ENCODE data around the gene TUBG2.

Gene TUBG2

DNA sequence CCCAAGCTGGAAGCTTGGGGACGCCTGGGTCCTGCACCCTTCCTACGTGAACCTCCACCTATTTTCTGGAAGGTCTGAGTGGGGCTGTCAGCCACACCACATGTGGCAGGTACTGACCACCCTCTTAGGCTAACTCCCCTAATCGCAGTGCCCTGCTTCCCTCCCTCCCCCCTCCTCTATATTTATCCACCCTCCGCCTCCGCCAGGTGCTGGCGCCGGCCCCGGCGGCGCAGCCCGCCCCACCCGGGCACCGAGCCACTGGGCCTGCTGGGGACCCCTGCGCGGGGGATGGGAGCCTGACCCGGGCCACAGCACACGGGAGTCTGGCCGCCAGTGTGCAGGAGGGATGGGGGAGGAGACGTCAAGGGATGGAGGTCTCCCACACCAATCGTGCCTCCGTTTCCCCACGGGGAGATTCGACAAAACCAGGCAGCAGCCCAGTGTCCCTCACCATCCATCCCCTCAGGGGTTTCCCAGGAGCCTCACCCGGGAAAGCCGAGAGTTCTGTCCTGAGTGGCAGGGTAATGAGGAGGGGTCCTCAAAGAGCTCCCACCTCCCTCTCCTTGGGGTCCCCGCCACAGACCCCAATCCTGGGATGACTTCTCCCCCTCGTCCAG, 16.4 kb downstream of the TUBG2 start:
- Histone ChIP-seq H3K79me2 (ENCODE audit: control insufficient read depth, insufficient read depth, low read length, poor library complexity) (peaks cover 9% of the 10 kb centered on the region), H3K27me3 (ENCODE audit: insufficient read depth, low read length) (peaks cover 7% of the 10 kb centered on the region), H2BK12ac (ENCODE audit: low read length) (no peak overlapping the region), H3K27ac (ENCODE audit: low read depth, low read length) (no peak overlapping the region), H4K91ac (ENCODE audit: low read depth, low read length) (no peak overlapping the region), H3K18ac (ENCODE audit: low read length) (peak overlapping the region; percentile 62), H2AK5ac (ENCODE audit: low read length) (peak overlapping the region; percentile 70), H3K4ac (ENCODE audit: low read depth, low read length) (no peak overlapping the region), H3K4me1 (ENCODE audit: control insufficient read depth in 1 of 2, insufficient read depth in 2 of 2, low read length in 2 of 2) (peaks cover 36 to 45% of the 10 kb centered on the region in 2 experiments), H3K23ac (ENCODE audit: low read length) (no peak overlapping the region), H3K4me2 (ENCODE audit: low read length) (peak overlapping the region; percentile 93), H3K36me3 (ENCODE audit: control insufficient read depth in 1 of 2, insufficient read depth in 2 of 2, low read length in 2 of 2) (peaks cover 17 to 19% of the 10 kb centered on the region in 2 experiments), H3K14ac (ENCODE audit: low read length) (peak overlapping the region; percentile 16), H2BK5ac (ENCODE audit: low read depth, low read length, poor library complexity) (no peak overlapping the region), H2AFZ (ENCODE audit: insufficient read depth, low read length, poor library complexity) (no peak overlapping the region), H2BK120ac (ENCODE audit: insufficient read depth, low read length, poor library complexity) (no peak overlapping the region), H4K8ac (ENCODE audit: low read depth, low read length) (no peak overlapping the region), H3K9ac (ENCODE audit: low read length) (no peak overlapping the region), H3K4me3 (ENCODE audit: low read depth, low read length) (peak overlapping the region; percentile 85), H4K12ac (ENCODE audit: low read depth, low read length) (no peak overlapping the region), H3K79me1 (ENCODE audit: low read length) (peaks cover 32% of the 10 kb centered on the region), H3K9me3 (ENCODE audit: insufficient read depth, low read depth, low read length) (peaks cover 3% of the 10 kb centered on the region)
- no peak for DNase-seq
- no CpG with 5 or more reads among the region's 27 CpGs for WGBS (ENCODE audit: extremely low coverage, insufficient coverage, insufficient read length)

DNA sequence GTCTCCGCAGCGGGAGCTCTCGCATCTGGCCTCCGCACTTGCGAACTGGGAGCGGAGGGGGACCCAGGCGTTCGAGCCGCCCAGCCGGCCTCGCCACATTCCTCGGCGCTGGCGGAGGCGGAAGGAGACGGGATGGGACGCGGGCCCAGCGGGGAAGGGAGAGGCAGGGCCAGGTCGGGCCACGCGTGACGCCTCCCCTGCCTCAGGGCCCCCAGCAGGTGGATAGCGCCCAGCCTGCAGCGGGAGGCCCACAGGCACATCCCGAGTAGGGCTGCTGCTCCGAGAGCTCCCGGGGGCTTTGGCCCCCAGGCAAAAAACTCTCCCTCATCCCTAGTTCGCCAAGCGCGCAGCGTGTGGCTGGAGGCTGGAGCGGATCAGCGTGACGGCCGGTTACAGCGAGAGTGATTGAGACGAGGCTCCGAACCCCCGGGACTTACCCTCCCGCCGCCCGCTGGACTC, 16.9 kb downstream of the TUBG2 start:
- Histone ChIP-seq H4K91ac (ENCODE audit: low read depth, low read length) (peak overlapping the region; percentile 53), H2BK120ac (ENCODE audit: insufficient read depth, low read length, poor library complexity) (no peak overlapping the region), H3K4me2 (ENCODE audit: low read length) (peak overlapping the region; percentile 93), H2BK5ac (ENCODE audit: low read depth, low read length, poor library complexity) (no peak overlapping the region), H3K27ac (ENCODE audit: low read depth, low read length) (no peak overlapping the region), H3K4me3 (ENCODE audit: low read depth, low read length) (peak overlapping the region; percentile 85), H3K18ac (ENCODE audit: low read length) (peak overlapping the region; percentile 62), H4K8ac (ENCODE audit: low read depth, low read length) (no peak overlapping the region), H3K79me1 (ENCODE audit: low read length) (peaks cover 32% of the 10 kb centered on the region), H2BK12ac (ENCODE audit: low read length) (no peak overlapping the region), H2AK5ac (ENCODE audit: low read length) (peak overlapping the region; percentile 70), H3K9me3 (ENCODE audit: insufficient read depth, low read depth, low read length) (peaks cover 2% of the 10 kb centered on the region), H3K4me1 (ENCODE audit: control insufficient read depth in 1 of 2, insufficient read depth in 2 of 2, low read length in 2 of 2) (peaks cover 36 to 44% of the 10 kb centered on the region in 2 experiments), H3K23ac (ENCODE audit: low read length) (no peak overlapping the region), H3K4ac (ENCODE audit: low read depth, low read length) (peak overlapping the region; percentile 5), H3K36me3 (ENCODE audit: control insufficient read depth in 1 of 2, insufficient read depth in 2 of 2, low read length in 2 of 2) (peaks cover 14 to 16% of the 10 kb centered on the region in 2 experiments), H3K14ac (ENCODE audit: low read length) (peak overlapping the region; percentile 16), H3K27me3 (ENCODE audit: insufficient read depth, low read length) (peaks cover 7% of the 10 kb centered on the region), H3K79me2 (ENCODE audit: control insufficient read depth, insufficient read depth, low read length, poor library complexity) (peaks cover 9% of the 10 kb centered on the region), H4K12ac (ENCODE audit: low read depth, low read length) (peak overlapping the region; percentile 0), H3K9ac (ENCODE audit: low read length) (no peak overlapping the region), H2AFZ (ENCODE audit: insufficient read depth, low read length, poor library complexity) (no peak overlapping the region)
- WGBS (ENCODE audit: extremely low coverage, insufficient coverage, insufficient read length) = no CpG with 5 or more reads among the region's 43 CpGs
- peak; percentile 63 to 65 for DNase-seq

DNA sequence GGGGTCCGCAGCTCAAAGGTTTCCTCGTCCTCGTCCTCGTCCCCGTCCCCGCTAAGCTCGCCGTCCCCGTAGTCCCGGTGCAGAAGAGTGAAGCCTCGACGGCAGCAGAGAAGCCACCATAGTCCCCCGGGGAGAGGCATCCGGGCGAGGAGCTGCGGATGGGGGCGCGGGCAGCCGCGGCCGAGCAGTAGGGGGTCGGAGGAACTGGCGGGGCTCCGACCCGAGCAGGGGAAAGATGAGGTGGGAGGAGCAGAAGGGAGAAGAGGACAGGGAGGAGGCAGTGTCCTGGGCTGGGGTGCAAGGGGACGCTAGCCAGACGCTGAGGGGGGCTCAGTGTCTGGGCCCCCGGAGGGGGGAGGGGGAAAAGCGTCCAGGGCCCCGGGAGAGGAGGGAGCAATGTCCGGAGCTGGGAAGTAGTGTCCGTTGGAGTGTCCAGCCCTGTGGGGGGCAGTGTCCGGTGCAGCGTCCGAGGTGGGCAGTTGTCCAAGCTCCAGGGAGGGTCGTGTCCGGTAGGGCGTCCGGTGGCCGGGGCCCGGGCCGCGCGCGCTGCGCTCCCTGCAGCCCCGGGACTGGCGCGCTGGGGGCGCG, 17.4 kb downstream of the TUBG2 start, which contains the start of gene PLEKHH3:
Gene PLEKHH3 (minus strand): TSS at position 571 of the 588 bp plus-strand sequence. CDS start 431 bp downstream, at position 140.
- Histone ChIP-seq H4K12ac (ENCODE audit: low read depth, low read length) (peak within 1 kb of the TSS; percentile 68), H3K4me1 (ENCODE audit: control insufficient read depth in 1 of 2, insufficient read depth in 2 of 2, low read length in 2 of 2) (peaks cover 36 to 44% of the 10 kb centered on the region in 2 experiments), H2BK120ac (ENCODE audit: insufficient read depth, low read length, poor library complexity) (peak within 1 kb of the TSS; percentile 48), H3K4me3 (ENCODE audit: low read depth, low read length) (peak within 1 kb of the TSS; percentile 85), H3K27ac (ENCODE audit: low read depth, low read length) (peak within 1 kb of the TSS; percentile 96), H3K14ac (ENCODE audit: low read length) (peak within 1 kb of the TSS; percentile 41), H3K23ac (ENCODE audit: low read length) (no peak within 1 kb of the TSS), H3K4me2 (ENCODE audit: low read length) (peak within 1 kb of the TSS; percentile 93), H2AFZ (ENCODE audit: insufficient read depth, low read length, poor library complexity) (peak within 1 kb of the TSS; percentile 67), H3K4ac (ENCODE audit: low read depth, low read length) (peak within 1 kb of the TSS; percentile 5), H3K9me3 (ENCODE audit: insufficient read depth, low read depth, low read length) (peaks cover 3% of the 10 kb centered on the region), H3K27me3 (ENCODE audit: insufficient read depth, low read length) (peaks cover 8% of the 10 kb centered on the region), H4K91ac (ENCODE audit: low read depth, low read length) (peak within 1 kb of the TSS; percentile 88), H2AK5ac (ENCODE audit: low read length) (peak within 1 kb of the TSS; percentile 70), H2BK12ac (ENCODE audit: low read length) (peak within 1 kb of the TSS; percentile 69), H3K79me1 (ENCODE audit: low read length) (peaks cover 32% of the 10 kb centered on the region), H2BK5ac (ENCODE audit: low read depth, low read length, poor library complexity) (peak within 1 kb of the TSS; percentile 98), H3K79me2 (ENCODE audit: control insufficient read depth, insufficient read depth, low read length, poor library complexity) (peaks cover 9% of the 10 kb centered on the region), H3K9ac (ENCODE audit: low read length) (peak within 1 kb of the TSS; percentile 60), H3K36me3 (ENCODE audit: control insufficient read depth in 1 of 2, insufficient read depth in 2 of 2, low read length in 2 of 2) (peaks cover 10 to 12% of the 10 kb centered on the region in 2 experiments), H4K8ac (ENCODE audit: low read depth, low read length) (peak within 1 kb of the TSS; percentile 69), H3K18ac (ENCODE audit: low read length) (peak within 1 kb of the TSS; percentile 62)
- no peak for DNase-seq
- no CpG with 5 or more reads among the region's 51 CpGs for WGBS (ENCODE audit: extremely low coverage, insufficient coverage, insufficient read length)

DNA sequence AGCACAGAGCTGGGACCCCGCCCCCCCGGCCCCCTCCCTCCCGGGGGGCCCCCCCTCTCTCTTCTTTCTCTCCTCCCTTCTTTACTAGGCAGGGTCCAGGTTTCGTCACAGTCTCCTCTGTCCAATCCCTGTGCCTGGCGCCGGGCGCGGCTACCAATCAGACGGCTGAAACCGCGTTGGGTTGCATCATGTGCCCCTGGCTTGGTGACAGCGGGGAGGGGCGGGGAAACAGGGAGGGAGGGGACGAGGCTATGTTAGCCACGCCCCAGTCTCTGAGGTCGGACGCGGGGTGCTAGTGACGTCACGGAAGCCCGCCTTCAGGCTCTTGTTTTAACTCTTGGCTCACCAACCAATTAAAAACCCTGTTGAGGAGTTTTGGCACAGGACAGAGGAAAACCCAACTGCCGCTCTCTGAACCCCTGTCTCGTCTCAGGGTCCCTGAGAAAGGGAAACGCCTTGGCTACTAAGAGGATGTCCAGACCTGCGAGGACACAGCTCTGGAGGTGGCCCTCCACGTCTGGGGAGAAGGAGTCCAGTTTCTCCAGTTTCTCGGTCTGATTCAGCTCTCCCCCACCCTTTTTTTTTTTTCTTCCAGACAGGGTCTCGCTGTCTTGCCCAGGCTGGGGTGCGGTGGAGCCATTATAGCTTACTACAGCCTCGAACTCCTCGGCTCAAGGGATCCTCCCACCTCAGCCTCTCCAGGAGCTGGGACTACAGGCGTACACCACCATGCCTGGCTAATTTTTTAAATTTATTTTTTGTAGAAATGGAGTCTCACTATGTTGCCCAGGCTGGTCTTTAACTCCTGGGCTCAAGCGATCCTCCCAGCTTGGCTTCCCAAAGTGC, 18.2 kb downstream of the TUBG2 start:
- Histone ChIP-seq H3K14ac (ENCODE audit: low read length) (peak overlapping the region; percentile 41), H3K9me3 (ENCODE audit: insufficient read depth, low read depth, low read length) (peaks cover 3% of the 10 kb centered on the region), H3K27me3 (ENCODE audit: insufficient read depth, low read length) (peaks cover 14% of the 10 kb centered on the region), H3K79me2 (ENCODE audit: control insufficient read depth, insufficient read depth, low read length, poor library complexity) (peaks cover 9% of the 10 kb centered on the region), H3K36me3 (ENCODE audit: control insufficient read depth in 1 of 2, insufficient read depth in 2 of 2, low read length in 2 of 2) (peaks cover 8 to 9% of the 10 kb centered on the region in 2 experiments), H3K79me1 (ENCODE audit: low read length) (peaks cover 32% of the 10 kb centered on the region), H4K8ac (ENCODE audit: low read depth, low read length) (peak overlapping the region; percentile 69), H2AK5ac (ENCODE audit: low read length) (no peak overlapping the region), H4K91ac (ENCODE audit: low read depth, low read length) (peak overlapping the region; percentile 88), H2BK120ac (ENCODE audit: insufficient read depth, low read length, poor library complexity) (peak overlapping the region; percentile 48), H2BK12ac (ENCODE audit: low read length) (peak overlapping the region; percentile 69), H3K23ac (ENCODE audit: low read length) (no peak overlapping the region), H3K9ac (ENCODE audit: low read length) (no peak overlapping the region), H2BK5ac (ENCODE audit: low read depth, low read length, poor library complexity) (peak overlapping the region; percentile 98), H3K4me3 (ENCODE audit: low read depth, low read length) (peak overlapping the region; percentile 85), H3K27ac (ENCODE audit: low read depth, low read length) (peak overlapping the region; percentile 96), H3K18ac (ENCODE audit: low read length) (no peak overlapping the region), H3K4me2 (ENCODE audit: low read length) (peak overlapping the region; percentile 93), H3K4ac (ENCODE audit: low read depth, low read length) (no peak overlapping the region), H2AFZ (ENCODE audit: insufficient read depth, low read length, poor library complexity) (peak overlapping the region; percentile 67), H4K12ac (ENCODE audit: low read depth, low read length) (peak overlapping the region; percentile 68), H3K4me1 (ENCODE audit: control insufficient read depth in 1 of 2, insufficient read depth in 2 of 2, low read length in 2 of 2) (peaks cover 37 to 45% of the 10 kb centered on the region in 2 experiments)
- peak; percentile 98 to 99 for DNase-seq
- no CpG with 5 or more reads among the region's 33 CpGs for WGBS (ENCODE audit: extremely low coverage, insufficient coverage, insufficient read length)
